ENCODE results near the gene RARRES2. TPM values are rescaled to one million over a fixed set of nuclear protein-coding genes. Genes with fewer than 3 reads are reported as not detected.

The RARRES2 gene
- total RNA-seq, 1 donor from 2014 or later: 19.0 TPM

- no peaks in the 10 kb centered on the region for H3K9me3 Mint-ChIP-seq (ENCODE audit: low read depth)
- no peak for TF ChIP-seq CTCF (IDR thresholded peaks at IDR 0.05; ENCODE audit: unreplicated experiment)
- peaks cover 14% of the 10 kb centered on the region for H3K36me3 Mint-ChIP-seq (ENCODE audit: insufficient read depth)
- no peak for DNase-seq (ENCODE audit: low spot score, unreplicated experiment)
- no peak overlapping the region for H3K27ac Mint-ChIP-seq
- H3K4me3 Mint-ChIP-seq (ENCODE audit: low read depth): no peak overlapping the region
- no peaks in the 10 kb centered on the region for H3K27me3 Mint-ChIP-seq
- H3K4me1 Mint-ChIP-seq (ENCODE audit: low read depth): peaks cover 27% of the 10 kb centered on the region
Measured at GRCh38 chr7:150371131-150371995, 29.9 kb upstream of the RARRES2 start.

- Mint-ChIP-seq H3K27ac (peak overlapping the region; percentile 100), H3K9me3 (ENCODE audit: low read depth) (no peaks in the 10 kb centered on the region), H3K4me3 (ENCODE audit: low read depth) (peak overlapping the region; percentile 98), H3K4me1 (ENCODE audit: low read depth) (peaks cover 23% of the 10 kb centered on the region), H3K36me3 (ENCODE audit: insufficient read depth) (peaks cover 14% of the 10 kb centered on the region), H3K27me3 (no peaks in the 10 kb centered on the region)
- DNase-seq (ENCODE audit: low spot score, unreplicated experiment): no peak
- TF ChIP-seq CTCF (IDR thresholded peaks at IDR 0.05; ENCODE audit: unreplicated experiment): no peak
Measured at GRCh38 chr7:150370612-150371071, 29.2 kb upstream of the RARRES2 start.

GRCh38 chr7:150369748-150370501, 28.5 kb upstream of the RARRES2 start:
- Mint-ChIP-seq H3K27ac (peak overlapping the region; percentile 100), H3K9me3 (ENCODE audit: low read depth) (no peaks in the 10 kb centered on the region), H3K4me1 (ENCODE audit: low read depth) (peaks cover 23% of the 10 kb centered on the region), H3K36me3 (ENCODE audit: insufficient read depth) (peaks cover 14% of the 10 kb centered on the region), H3K27me3 (no peaks in the 10 kb centered on the region), H3K4me3 (ENCODE audit: low read depth) (peak overlapping the region; percentile 98)
- no peak for TF ChIP-seq CTCF (IDR thresholded peaks at IDR 0.05; ENCODE audit: unreplicated experiment)
- no peak for DNase-seq (ENCODE audit: low spot score, unreplicated experiment)

GRCh38 chr7:150368884-150369747, 27.7 kb upstream of the RARRES2 start:
- no peaks in the 10 kb centered on the region for H3K9me3 Mint-ChIP-seq (ENCODE audit: low read depth)
- peak overlapping the region; percentile 98 for H3K4me3 Mint-ChIP-seq (ENCODE audit: low read depth)
- TF ChIP-seq CTCF (IDR thresholded peaks at IDR 0.05; ENCODE audit: unreplicated experiment): no peak
- peaks cover 8% of the 10 kb centered on the region for H3K36me3 Mint-ChIP-seq (ENCODE audit: insufficient read depth)
- peaks cover 23% of the 10 kb centered on the region for H3K4me1 Mint-ChIP-seq (ENCODE audit: low read depth)
- peak overlapping the region; percentile 100 for H3K27ac Mint-ChIP-seq
- DNase-seq (ENCODE audit: low spot score, unreplicated experiment): peak; percentile 65
- H3K27me3 Mint-ChIP-seq: no peaks in the 10 kb centered on the region
